Adrenal gland (tissue), 12 donors: ENCODE measurements around the gene WDR4. TPM values are rescaled to one million over a fixed set of nuclear protein-coding genes. Genes with fewer than 3 reads are reported as not detected.
"Not testable (repeated sequence)": the region's sequence is repeated elsewhere in the genome, so short reads cannot be mapped to it uniquely, and the experiment has no call there.

Experiments
- DNase-seq, 7 donors: peaks; one replicate each; pipeline ENCODE4 v3.0.0-alpha.2; 2019 to 2020
- H3K27ac ChIP-seq, 5 donors: fragments of 200-600 bp; sonication (generic) in 4 of 5; 1 replicate in 3 of 5; 2 replicates in 2 of 5; pipeline versions ENCODE4 v1.5.1 to v1.8.0; 2016 to 2020; ENCODE audit warnings: mild to moderate bottlenecking in 1 of 5
- H3K27me3 ChIP-seq: fragments of 200-600 bp; 2 replicates; pipeline ENCODE4 v1.8.0; 2021
- H3K36me3 ChIP-seq, 2 donors: fragments of 200-600 bp; replicated peaks in 1 of 2; 1 replicate in 1 of 2; 2 replicates in 1 of 2; pipeline versions ENCODE4 v1.5.1 to v1.8.0; 2018 to 2022
- H3K4me1 ChIP-seq, 2 donors: fragments of 200-600 bp; replicated peaks in 1 of 2; 1 replicate in 1 of 2; 2 replicates in 1 of 2; pipeline versions ENCODE4 v1.5.1 to v1.8.0; 2018 to 2021
- H3K4me3 ChIP-seq, 4 donors: fragments of 200-600 bp; sonication (generic) in 3 of 4; one replicate each; pipeline ENCODE4 v1.5.1; 2016 to 2018
- H3K9me3 ChIP-seq, 3 donors: fragments of 200-600 bp; sonication (generic) in 1 of 3; replicated peaks in 1 of 3; 1 replicate in 2 of 3; 2 replicates in 1 of 3; pipeline versions ENCODE4 v1.5.1 to v1.8.0; 2016 to 2021
- CTCF ChIP-seq, 6 experiments: fragments of 450-650 bp in 4 of 6; fragments of 200-600 bp in 2 of 6; sonication (generic) in 1 of 6; IDR thresholded peaks; 1 replicate in 5 of 6; 2 replicates in 1 of 6; pipeline versions ENCODE4 v1.5.1 to v1.8.0; 2016 to 2021; ENCODE audit warnings: antibody characterized with exemption in 6 of 6, mild to moderate bottlenecking in 2 of 6, moderate library complexity in 1 of 6
- POLR2A ChIP-seq, 2 donors: fragments of 450-650 bp; IDR thresholded peaks; one replicate each; pipeline ENCODE4 v1.6.1; 2017; ENCODE audit warnings: antibody characterized with exemption in 2 of 2, mild to moderate bottlenecking in 2 of 2, moderate library complexity in 1 of 2
- WGBS, 4 donors: extraction: QIAGEN DNeasy Blood & Tissue Kit in 2 of 4; methylation state at CpG; one replicate each; pipeline versions ENCODE4 v1.1.5 to v1.1.7; 2013 to 2017; 5-methylcytosine and 5-hydroxymethylcytosine counted together
- intact Hi-C, 2 donors: fragments of 100-400 bp; cut with DNase I; formaldehyde crosslinking; loops; one replicate each; pipeline versions ENCODE4 v1.14.1 to v1.15.0; 2022 to 2023
- polyA plus RNA-seq, 3 donors: library from polyadenylated mRNA; stranded (reverse); fragments of 200-250 nt in 2 of 3; fragments of 350-450 nt in 1 of 3; fragmentation: Illumina TruSeq in 1 of 3; extraction: RNeasy Lipid Tissue Mini Kit (QIAGEN cat#74804) in 1 of 3; gene quantifications; one replicate each; pipeline ENCODE4 v1.2.3, GENCODE V29; 2013 to 2014
- total RNA-seq, 9 donors: library from RNA; depleted of rRNA in 4 of 9; stranded (reverse); fragments of >200 nt in 4 of 9; fragments of 120-200 nt in 1 of 9; fragmentation: NEBNext Ultra II Directional in 1 of 9; extraction: Animal tissue kit (Norgen Biotek cat#: 25700) in 1 of 9; gene quantifications; one replicate each; pipeline versions ENCODE4 v1.1.0 to v1.2.4, GENCODE V29; 2013 to 2023
- donor health status: healthy with polysubstance abuse.
- donor health status: Bipolar disorder and iron deficiency.
- donor health status: DM: yes; HTN: yes; CAD: no.
- donor health status: DM: no; HTN: no; CAD: no.
- donor health status: DM: no; HTN: no; CAD: no.
- donor health status: DM: yes; HTN: yes; CAD: no.

WDR4 gene
- total and polyA plus RNA-seq, 12 donors: 3.6 to 19.3 (median 5.8) TPM

GRCh38 chr21:42846221-42846620, 33.1 kb downstream of the WDR4 start:
- Histone ChIP-seq H3K9me3 (no peaks in the 10 kb centered on the region), H3K4me3 (no peak overlapping the region), H3K27ac (peak overlapping the region in 1 of 5 donors; percentile 80), H3K36me3 (peaks cover 0 to 22% of the 10 kb centered on the region in 2 donors), H3K4me1 (peaks cover 15 to 19% of the 10 kb centered on the region in 2 donors), H3K27me3 (no peaks in the 10 kb centered on the region)
- TF ChIP-seq CTCF (IDR thresholded peaks at IDR 0.05) (no peak), POLR2A (IDR thresholded peaks at IDR 0.05) (no peak)
- intact Hi-C loops: no loop called here
- peak in 3 of 7 donors; percentile 4 to 43 (median 9) for DNase-seq
- 92 to 99% (median 95%) methylated on average over 10 of the region's 10 CpGs for WGBS, 4 donors

GRCh38 chr21:42845296-42845965, 33.9 kb downstream of the WDR4 start:
- Histone ChIP-seq H3K27me3 (no peaks in the 10 kb centered on the region), H3K36me3 (peaks cover 0 to 21% of the 10 kb centered on the region in 2 donors), H3K27ac (peak overlapping the region; percentile 0 to 80 (median 77)), H3K4me1 (peaks cover 15 to 19% of the 10 kb centered on the region in 2 donors), H3K9me3 (no peaks in the 10 kb centered on the region), H3K4me3 (no peak overlapping the region)
- WGBS, 4 donors: 66 to 74% (median 69%) methylated on average over 21 of the region's 21 CpGs
- DNase-seq: peak; percentile 67 to 86 (median 75)
- intact Hi-C loops: no loop called here
- TF ChIP-seq POLR2A (IDR thresholded peaks at IDR 0.05) (no peak), CTCF (IDR thresholded peaks at IDR 0.05) (no peak)

- no peaks in the 10 kb centered on the region for H3K27me3 ChIP-seq
- peak overlapping the region; percentile 0 to 80 (median 77) for H3K27ac ChIP-seq
- peaks cover 0 to 15% of the 10 kb centered on the region in 2 donors for H3K36me3 ChIP-seq
- peak in 1 of 2 donors; percentile 56 for TF ChIP-seq POLR2A (IDR thresholded peaks at IDR 0.05)
- TF ChIP-seq CTCF (IDR thresholded peaks at IDR 0.05): no peak
- WGBS, 4 donors: 56 to 68% (median 60%) methylated on average over 19 to 22 of the region's 22 CpGs
- DNase-seq: peak; percentile 55 to 93 (median 87)
- intact Hi-C loops: no loop called here
- no peaks in the 10 kb centered on the region for H3K9me3 ChIP-seq
- no peak overlapping the region for H3K4me3 ChIP-seq
- peaks cover 15 to 19% of the 10 kb centered on the region in 2 donors for H3K4me1 ChIP-seq
Observed at GRCh38 chr21:42844411-42845113, 34.8 kb downstream of the WDR4 start.

- TF ChIP-seq CTCF (IDR thresholded peaks at IDR 0.05) (no peak), POLR2A (IDR thresholded peaks at IDR 0.05) (no peak)
- WGBS, 4 donors: 93 to 97% (median 94%) methylated on average over 14 of the region's 14 CpGs
- intact Hi-C loops: no loop called here
- H3K27me3 ChIP-seq: no peaks in the 10 kb centered on the region
- peaks cover 15 to 19% of the 10 kb centered on the region in 2 donors for H3K4me1 ChIP-seq
- H3K9me3 ChIP-seq: no peaks in the 10 kb centered on the region
- peak in 4 of 7 donors; percentile 2 to 44 (median 4) for DNase-seq
- no peak overlapping the region for H3K27ac ChIP-seq
- peaks cover 0 to 10% of the 10 kb centered on the region in 2 donors for H3K36me3 ChIP-seq
- no peak overlapping the region for H3K4me3 ChIP-seq
Observed at GRCh38 chr21:42843056-42843455, 36.3 kb downstream of the WDR4 start.

GRCh38 chr21:42841916-42842655, 37.3 kb downstream of the WDR4 start:
- intact Hi-C loops, H3K27me3 ChIP-seq, H3K9me3 ChIP-seq, H3K27ac ChIP-seq, H3K4me3 ChIP-seq, H3K36me3 ChIP-seq: not testable (repeated sequence)
- WGBS, 4 donors: 92 to 100% (median 92%) methylated on average over 3 to 14 of the region's 22 CpGs
- peaks cover 15 to 19% of the 10 kb centered on the region in 2 donors for H3K4me1 ChIP-seq
- peak in 5 of 7 donors; percentile 3 to 45 (median 11) for DNase-seq
